SU-DHL-6 (cell line): ENCODE results near the gene HCN3.
"Not testable (repeated sequence)": the region's sequence is repeated elsewhere in the genome, so short reads cannot be mapped to it uniquely, and the experiment has no call there.

Experiments used
- H2AFZ ChIP-seq: fragments of 200-600 bp; sonication (generic); 2 replicates; pipeline ENCODE4 v1.6.1; 2014; ENCODE audit warnings: low read depth, mild to moderate bottlenecking, moderate library complexity, mixed read lengths, antibody characterized with exemption, low read length; ENCODE audit not compliant: severe bottlenecking
- H3F3A ChIP-seq: fragments of 200-600 bp; shearing (Covaris generic); 2 replicates; pipeline ENCODE4 v1.6.0; 2016; ENCODE audit warnings: antibody characterized with exemption, mild to moderate bottlenecking; ENCODE audit not compliant: insufficient read depth
- H3K27ac ChIP-seq: fragments of 200-600 bp; sonication (generic); 2 replicates; pipeline ENCODE4 v1.5.1; 2016; ENCODE audit warnings: low read depth, mild to moderate bottlenecking, low read length, moderate library complexity, mixed read lengths
- H3K27me3 ChIP-seq: fragments of 200-600 bp; sonication (generic), shearing (Covaris generic); 2 replicates; pipeline ENCODE4 v1.6.0; 2014; ENCODE audit warnings: mild to moderate bottlenecking, low read length
- H3K36me3 ChIP-seq: fragments of 200-600 bp; sonication (generic); 2 replicates; pipeline ENCODE4 v1.6.1; 2014; ENCODE audit warnings: mild to moderate bottlenecking, low read length, mixed read lengths
- H3K4me2 ChIP-seq: fragments of 300-600, 200-600 bp; shearing (Covaris generic), sonication (generic); 2 replicates; pipeline ENCODE4 v1.6.0; 2014; ENCODE audit warnings: low read length, low read depth, mild to moderate bottlenecking; ENCODE audit not compliant: poor library complexity, severe bottlenecking
- H3K4me3 ChIP-seq: fragments of 200-600 bp; sonication (generic); 2 replicates; pipeline ENCODE4 v1.5.1; 2014; ENCODE audit warnings: antibody characterized with exemption, low read length, mild to moderate bottlenecking, mixed read lengths; ENCODE audit not compliant: insufficient read depth, poor library complexity, severe bottlenecking
- H3K79me2 ChIP-seq: fragments of 200-600 bp; sonication (generic); 2 replicates; pipeline ENCODE4 v1.6.1; 2014; ENCODE audit warnings: mild to moderate bottlenecking, low read length, moderate library complexity; ENCODE audit not compliant: insufficient read depth
- H3K9ac ChIP-seq: fragments of 200-600 bp; sonication (generic); 2 replicates; pipeline ENCODE4 v1.7.0; 2014; ENCODE audit warnings: mild to moderate bottlenecking, low read length
- H3K9me2 ChIP-seq: fragments of 200-600 bp; sonication (generic); replicated peaks from 2 replicates; pipeline ENCODE4 v1.6.1; 2014; ENCODE audit warnings: low read length; ENCODE audit not compliant: insufficient read depth
- H3K9me3 ChIP-seq: fragments of 200-600 bp; sonication (generic); 2 replicates; pipeline ENCODE4 v1.6.1; 2014; ENCODE audit warnings: low read length, mixed read lengths; ENCODE audit not compliant: insufficient read depth
- H4K20me1 ChIP-seq: fragments of 200-600 bp; sonication (generic); 2 replicates; pipeline ENCODE4 v1.6.1; 2014; ENCODE audit warnings: low read depth, mild to moderate bottlenecking, antibody characterized with exemption, low read length, moderate library complexity, mixed read lengths
- CTCF ChIP-seq: fragments of 200-600 bp; sonication (generic); IDR thresholded peaks from one replicate; pipeline ENCODE4 v1.5.1; 2017; ENCODE audit warnings: antibody characterized with exemption, mild to moderate bottlenecking, low read length, moderate library complexity; ENCODE audit not compliant: insufficient read depth, poor library complexity, severe bottlenecking
- EZH2phosphoT487 ChIP-seq: fragments of 200-600 bp; sonication (generic), shearing (Covaris generic); conservative IDR thresholded peaks from 2 replicates; pipeline ENCODE4 v1.6.1; 2018; ENCODE audit warnings: mild to moderate bottlenecking, antibody characterized with exemption, low read length, moderate library complexity, mixed read lengths

The HCN3 gene

GRCh38 chr1:155277070-155277901 lies at the start of gene HCN3:
TSS of gene HCN3 (plus strand) at chr1:155277463. CDS start at chr1:155277591, 128 bp downstream.
- H4K20me1 ChIP-seq = no peaks in the 10 kb centered on the region

GRCh38 chr1:155228096-155228427 lies 49.2 kb upstream of the HCN3 start:
- Histone ChIP-seq H3K9ac (peak overlapping the region; percentile 81), H3K4me2 (peak overlapping the region; percentile 59), H3F3A (peaks cover 42% of the 10 kb centered on the region), H3K9me2 (no peaks in the 10 kb centered on the region), H3K27me3 (no peaks in the 10 kb centered on the region), H2AFZ (peak overlapping the region; percentile 21), H3K4me3 (peak overlapping the region; percentile 54), H4K20me1 (no peaks in the 10 kb centered on the region), H3K36me3 (no peaks in the 10 kb centered on the region), H3K27ac (peak overlapping the region; percentile 71), H3K9me3 (no peaks in the 10 kb centered on the region), H3K79me2 (peaks cover 14% of the 10 kb centered on the region; the same call in 1 of the 2 replicates)
- TF ChIP-seq EZH2phosphoT487 (no peak), CTCF (no peak)

More at GRCh38 chr1:155277070-155277901, at the start of gene HCN3:
- peaks cover 20% of the 10 kb centered on the region for H3K79me2 ChIP-seq
- no peaks in the 10 kb centered on the region for H3K9me3 ChIP-seq
- H3F3A ChIP-seq = peaks cover 36% of the 10 kb centered on the region
- H2AFZ ChIP-seq = peak within 1 kb of the TSS; percentile 89
- peak within 1 kb of the TSS; percentile 75 for H3K4me3 ChIP-seq
- H3K9me2 ChIP-seq = no peaks in the 10 kb centered on the region
- H3K36me3 ChIP-seq = no peaks in the 10 kb centered on the region
- TF ChIP-seq CTCF (peak; percentile 83), EZH2phosphoT487 (no peak)
- peak within 1 kb of the TSS; percentile 83 for H3K4me2 ChIP-seq
- peak within 1 kb of the TSS; percentile 82 for H3K9ac ChIP-seq
- no peaks in the 10 kb centered on the region for H3K27me3 ChIP-seq
- H3K27ac ChIP-seq = peak within 1 kb of the TSS; percentile 55

- not testable (repeated sequence) for H3K9me3 ChIP-seq, H3K9me2 ChIP-seq, H3K27ac ChIP-seq, H3K79me2 ChIP-seq, H2AFZ ChIP-seq, H3K4me3 ChIP-seq, H3K36me3 ChIP-seq, H3K27me3 ChIP-seq, H4K20me1 ChIP-seq, H3K4me2 ChIP-seq, H3K9ac ChIP-seq
- H3F3A ChIP-seq = peaks cover 11% of the 10 kb centered on the region
Measured at GRCh38 chr1:155231302-155231701, 46.0 kb upstream of the HCN3 start.

- not testable (repeated sequence) for H4K20me1 ChIP-seq, H3K9ac ChIP-seq, H3K27ac ChIP-seq, H3K79me2 ChIP-seq, H3K9me3 ChIP-seq, H3K9me2 ChIP-seq, H3K27me3 ChIP-seq, H3F3A ChIP-seq, H3K4me2 ChIP-seq, H3K36me3 ChIP-seq, H2AFZ ChIP-seq, H3K4me3 ChIP-seq
Measured at GRCh38 chr1:155232001-155232978, 45.0 kb upstream of the HCN3 start.

- not testable (repeated sequence) for H3K27me3 ChIP-seq, H4K20me1 ChIP-seq, H3F3A ChIP-seq, H3K36me3 ChIP-seq, H3K4me2 ChIP-seq, H3K9ac ChIP-seq, H2AFZ ChIP-seq, H3K79me2 ChIP-seq, H3K4me3 ChIP-seq, H3K27ac ChIP-seq, H3K9me2 ChIP-seq, H3K9me3 ChIP-seq
Measured at GRCh38 chr1:155233502-155233901, 43.8 kb upstream of the HCN3 start.

- H3F3A ChIP-seq, H3K4me3 ChIP-seq: not testable (repeated sequence)
Measured at GRCh38 chr1:155235375-155235774, 41.9 kb upstream of the HCN3 start.

More at GRCh38 chr1:155235375-155235774, 41.9 kb upstream of the HCN3 start:
- not testable (repeated sequence) for H2AFZ ChIP-seq, H3K4me2 ChIP-seq, H3K9ac ChIP-seq, H3K27me3 ChIP-seq, H3K79me2 ChIP-seq, H3K36me3 ChIP-seq, H4K20me1 ChIP-seq, H3K27ac ChIP-seq, H3K9me2 ChIP-seq, H3K9me3 ChIP-seq
